HepG2 (cell line): ENCODE measurements around the gene C18orf63. TPM values are rescaled to one million over a fixed set of nuclear protein-coding genes. Genes with fewer than 3 reads are reported as not detected.

ENCODE experiments used
- HNF4G ChIP-seq, 2 experiments: sonication (generic) in 1 of 2; formaldehyde crosslinking in 1 of 2; IDR thresholded peaks; 2 replicates each; pipeline versions ENCODE4 v1.4.0 to v1.6.1; 2011 to 2020; ENCODE audit warnings: borderline replicate concordance in 2 of 2, low read depth in 2 of 2, mild to moderate bottlenecking in 2 of 2, low read length in 1 of 2, missing genetic modification reagents in 1 of 2, moderate library complexity in 1 of 2
- KLF13 ChIP-seq: sonication (generic); formaldehyde crosslinking; IDR thresholded peaks from 2 replicates; pipeline ENCODE4 v1.4.0; 2020; ENCODE audit warnings: mild to moderate bottlenecking, missing genetic modification reagents
- POGZ ChIP-seq: sonication (generic); formaldehyde crosslinking; IDR thresholded peaks from 2 replicates; pipeline ENCODE4 v1.4.0; 2020; ENCODE audit warnings: mild to moderate bottlenecking, missing genetic modification reagents
- STAG1 ChIP-seq: sonication (generic); formaldehyde crosslinking; IDR thresholded peaks from 2 replicates; pipeline ENCODE4 v1.4.0; 2020; ENCODE audit warnings: missing genetic modification reagents
- TRIM24 ChIP-seq: sonication (generic); formaldehyde crosslinking; IDR thresholded peaks from 2 replicates; pipeline ENCODE4 v1.8.0; 2022; ENCODE audit warnings: mild to moderate bottlenecking, missing genetic modification reagents
- ZFP36L2 ChIP-seq: sonication (generic); formaldehyde crosslinking; IDR thresholded peaks from 2 replicates; pipeline ENCODE4 v1.4.0; 2020; ENCODE audit warnings: missing genetic modification reagents
- ZNF3 ChIP-seq: IDR thresholded peaks from 2 replicates; pipeline ENCODE4 v1.7.0; 2017; ENCODE audit warnings: inconsistent platforms
- ZNF672 ChIP-seq: sonication (generic); formaldehyde crosslinking; IDR thresholded peaks from 2 replicates; pipeline ENCODE4 v1.8.1; 2022; ENCODE audit warnings: missing genetic modification reagents
- ZNF678 ChIP-seq: sonication (generic); formaldehyde crosslinking; IDR thresholded peaks from 2 replicates; pipeline ENCODE4 v1.4.0; 2020; ENCODE audit warnings: mild to moderate bottlenecking, missing genetic modification reagents
- ZNF768 ChIP-seq: sonication (generic); formaldehyde crosslinking; IDR thresholded peaks from 2 replicates; pipeline ENCODE4 v1.4.0; 2020; ENCODE audit warnings: missing genetic modification reagents
- ZNF790 ChIP-seq: sonication (generic); formaldehyde crosslinking; IDR thresholded peaks from 2 replicates; pipeline ENCODE4 v1.8.0; 2022; ENCODE audit warnings: missing genetic modification reagents, mild to moderate bottlenecking, borderline replicate concordance
- polyA plus RNA-seq, 8 experiments: library from polyadenylated mRNA; depleted of rRNA in 3 of 8; stranded (reverse) in 7 of 8; unstranded in 1 of 8; fragments of >200 nt; fragmentation: Illumina TruSeq in 4 of 8; extraction: Trizol in 4 of 8; gene quantifications; 2 replicates each; pipeline versions ENCODE4 v1.2.1 to v1.2.3, GENCODE V29; 2011 to 2016; ENCODE audit warnings: low read depth in 4 of 8, missing spikeins in 1 of 8, mixed read lengths in 1 of 8; ENCODE audit not compliant: insufficient read depth in 1 of 8
- total RNA-seq, 5 experiments: library from RNA; depleted of rRNA; stranded (reverse); fragments of >200 nt; fragmentation: Illumina TruSeq; extraction: Trizol; gene quantifications; 2 replicates each; pipeline ENCODE4 v1.2.3, GENCODE V29; 2016; ENCODE audit warnings: low read depth in 1 of 5
- TF ChIP-seq, protein P1 (sequence below): sonication (generic); formaldehyde crosslinking; IDR thresholded peaks from 2 replicates; pipeline ENCODE4 v1.4.0; 2020; ENCODE audit warnings: mild to moderate bottlenecking, missing genetic modification reagents
- TF ChIP-seq, protein P2 (sequence below): sonication (generic); formaldehyde crosslinking; IDR thresholded peaks from 2 replicates; pipeline ENCODE4 v1.8.1; 2023; ENCODE audit warnings: mild to moderate bottlenecking, missing genetic modification reagents
- TF ChIP-seq, protein P3 (sequence below): sonication (generic); formaldehyde crosslinking; IDR thresholded peaks from 2 replicates; pipeline ENCODE4 v1.4.0; 2020; ENCODE audit warnings: low read depth, mild to moderate bottlenecking, missing genetic modification reagents
- TF ChIP-seq, protein P4 (sequence below): sonication (generic); formaldehyde crosslinking; IDR thresholded peaks from 2 replicates; pipeline ENCODE4 v1.4.0; 2020; ENCODE audit warnings: mild to moderate bottlenecking, missing genetic modification reagents
- TF ChIP-seq, protein P5 (sequence below): sonication (generic); formaldehyde crosslinking; IDR thresholded peaks from 2 replicates; pipeline ENCODE4 v1.4.0; 2020; ENCODE audit warnings: missing genetic modification reagents, low read depth, mild to moderate bottlenecking, borderline replicate concordance
- TF ChIP-seq, protein P6 (sequence below): sonication (generic); formaldehyde crosslinking; IDR thresholded peaks from 2 replicates; pipeline ENCODE4 v1.5.0; 2020; ENCODE audit warnings: missing genetic modification reagents

The C18orf63 gene
- total and polyA plus RNA-seq, 2 of the 13 experiments (the other 11 are each of a cell fraction or from before 2014, with no cell fraction given), result 0.01 TPM; not detected in 1

DNA sequence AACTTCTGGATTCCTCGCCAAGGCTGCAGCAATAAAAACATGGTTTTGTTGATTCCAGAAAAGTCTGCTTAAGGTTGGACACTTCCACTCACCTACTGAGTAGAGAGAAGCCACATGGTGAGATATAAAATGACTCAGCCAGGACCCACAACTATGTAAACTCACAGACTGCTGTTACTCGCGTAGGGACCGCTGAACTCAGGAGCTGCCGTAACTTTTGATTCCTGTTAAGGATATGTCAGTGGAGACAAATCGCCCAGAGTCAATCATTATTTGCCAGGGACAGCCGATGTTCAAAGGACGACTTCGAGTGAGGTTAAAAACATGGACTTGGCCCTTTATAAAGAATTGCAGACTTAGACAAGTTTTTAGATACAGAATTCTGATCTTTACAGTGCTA lies 49.5 kb upstream of the C18orf63 start (continued):
- no peak for TF ChIP-seq ZNF790 (CRISPR knock-in tag)
- TF ChIP-seq, protein P1, sequence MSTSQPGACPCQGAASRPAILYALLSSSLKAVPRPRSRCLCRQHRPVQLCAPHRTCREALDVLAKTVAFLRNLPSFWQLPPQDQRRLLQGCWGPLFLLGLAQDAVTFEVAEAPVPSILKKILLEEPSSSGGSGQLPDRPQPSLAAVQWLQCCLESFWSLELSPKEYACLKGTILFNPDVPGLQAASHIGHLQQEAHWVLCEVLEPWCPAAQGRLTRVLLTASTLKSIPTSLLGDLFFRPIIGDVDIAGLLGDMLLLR (CRISPR knock-in tag), result no peak
- TF ChIP-seq ZFP36L2 (CRISPR knock-in tag), result no peak
- TF ChIP-seq POGZ (CRISPR knock-in tag), result peak; percentile 26; the same call in 1 of the 2 replicates
- TF ChIP-seq ZNF678 (CRISPR knock-in tag), result no peak
- TF ChIP-seq, protein P2, sequence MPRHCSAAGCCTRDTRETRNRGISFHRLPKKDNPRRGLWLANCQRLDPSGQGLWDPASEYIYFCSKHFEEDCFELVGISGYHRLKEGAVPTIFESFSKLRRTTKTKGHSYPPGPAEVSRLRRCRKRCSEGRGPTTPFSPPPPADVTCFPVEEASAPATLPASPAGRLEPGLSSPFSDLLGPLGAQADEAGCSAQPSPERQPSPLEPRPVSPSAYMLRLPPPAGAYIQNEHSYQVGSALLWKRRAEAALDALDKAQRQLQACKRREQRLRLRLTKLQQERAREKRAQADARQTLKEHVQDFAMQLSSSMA (CRISPR knock-in tag), result no peak
- no peak for TF ChIP-seq STAG1 (CRISPR knock-in tag)
- TF ChIP-seq TRIM24, result no peak
- TF ChIP-seq HNF4G (IDR thresholded peaks at IDR 0.05; ENCODE audit: borderline replicate concordance, low read depth, low read length), result peak; percentile 27; the same call in 1 of the 2 replicates
- no peak for TF ChIP-seq HNF4G (CRISPR knock-in tag; IDR thresholded peaks at IDR 0.05; ENCODE audit: borderline replicate concordance, low read depth)
- TF ChIP-seq ZNF768, result no peak
- no peak for TF ChIP-seq KLF13 (CRISPR knock-in tag)
- TF ChIP-seq, protein P3, sequence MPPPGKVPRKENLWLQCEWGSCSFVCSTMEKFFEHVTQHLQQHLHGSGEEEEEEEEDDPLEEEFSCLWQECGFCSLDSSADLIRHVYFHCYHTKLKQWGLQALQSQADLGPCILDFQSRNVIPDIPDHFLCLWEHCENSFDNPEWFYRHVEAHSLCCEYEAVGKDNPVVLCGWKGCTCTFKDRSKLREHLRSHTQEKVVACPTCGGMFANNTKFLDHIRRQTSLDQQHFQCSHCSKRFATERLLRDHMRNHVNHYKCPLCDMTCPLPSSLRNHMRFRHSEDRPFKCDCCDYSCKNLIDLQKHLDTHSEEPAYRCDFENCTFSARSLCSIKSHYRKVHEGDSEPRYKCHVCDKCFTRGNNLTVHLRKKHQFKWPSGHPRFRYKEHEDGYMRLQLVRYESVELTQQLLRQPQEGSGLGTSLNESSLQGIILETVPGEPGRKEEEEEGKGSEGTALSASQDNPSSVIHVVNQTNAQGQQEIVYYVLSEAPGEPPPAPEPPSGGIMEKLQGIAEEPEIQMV (CRISPR knock-in tag), result peak; percentile 41; the same call in 1 of the 2 replicates
- no peak for TF ChIP-seq ZNF672 (CRISPR knock-in tag)
- TF ChIP-seq, protein P4, sequence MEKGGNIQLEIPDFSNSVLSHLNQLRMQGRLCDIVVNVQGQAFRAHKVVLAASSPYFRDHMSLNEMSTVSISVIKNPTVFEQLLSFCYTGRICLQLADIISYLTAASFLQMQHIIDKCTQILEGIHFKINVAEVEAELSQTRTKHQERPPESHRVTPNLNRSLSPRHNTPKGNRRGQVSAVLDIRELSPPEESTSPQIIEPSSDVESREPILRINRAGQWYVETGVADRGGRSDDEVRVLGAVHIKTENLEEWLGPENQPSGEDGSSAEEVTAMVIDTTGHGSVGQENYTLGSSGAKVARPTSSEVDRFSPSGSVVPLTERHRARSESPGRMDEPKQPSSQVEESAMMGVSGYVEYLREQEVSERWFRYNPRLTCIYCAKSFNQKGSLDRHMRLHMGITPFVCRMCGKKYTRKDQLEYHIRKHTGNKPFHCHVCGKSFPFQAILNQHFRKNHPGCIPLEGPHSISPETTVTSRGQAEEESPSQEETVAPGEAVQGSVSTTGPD (CRISPR knock-in tag), result peak; percentile 55; the same call in 1 of the 2 replicates
- no peak for TF ChIP-seq ZNF3 (CRISPR knock-in tag)
- TF ChIP-seq, protein P5, sequence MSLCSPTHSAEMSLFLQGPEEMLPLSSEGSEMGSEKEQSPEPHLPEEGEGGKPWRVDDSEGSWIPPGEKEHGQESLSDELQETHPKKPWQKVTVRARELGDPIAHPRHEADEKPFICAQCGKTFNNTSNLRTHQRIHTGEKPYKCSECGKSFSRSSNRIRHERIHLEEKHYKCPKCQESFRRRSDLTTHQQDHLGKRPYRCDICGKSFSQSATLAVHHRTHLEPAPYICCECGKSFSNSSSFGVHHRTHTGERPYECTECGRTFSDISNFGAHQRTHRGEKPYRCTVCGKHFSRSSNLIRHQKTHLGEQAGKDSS (CRISPR knock-in tag), result no peak
- TF ChIP-seq, protein P6, sequence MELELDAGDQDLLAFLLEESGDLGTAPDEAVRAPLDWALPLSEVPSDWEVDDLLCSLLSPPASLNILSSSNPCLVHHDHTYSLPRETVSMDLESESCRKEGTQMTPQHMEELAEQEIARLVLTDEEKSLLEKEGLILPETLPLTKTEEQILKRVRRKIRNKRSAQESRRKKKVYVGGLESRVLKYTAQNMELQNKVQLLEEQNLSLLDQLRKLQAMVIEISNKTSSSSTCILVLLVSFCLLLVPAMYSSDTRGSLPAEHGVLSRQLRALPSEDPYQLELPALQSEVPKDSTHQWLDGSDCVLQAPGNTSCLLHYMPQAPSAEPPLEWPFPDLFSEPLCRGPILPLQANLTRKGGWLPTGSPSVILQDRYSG (CRISPR knock-in tag), result no peak
